EL (cell line): ENCODE results near the gene PLA2G3.
A peak's percentile ranks its signal among the peaks of the same experiment; 100 is the strongest.
"Not testable (repeated sequence)": the region's sequence is repeated elsewhere in the genome, so short reads cannot be mapped to it uniquely, and the experiment has no call there.

Experiments
- DNase-seq: peaks from one replicate; pipeline ENCODE4 v3.0.0-alpha.2; 2016

PLA2G3 gene, protein sequence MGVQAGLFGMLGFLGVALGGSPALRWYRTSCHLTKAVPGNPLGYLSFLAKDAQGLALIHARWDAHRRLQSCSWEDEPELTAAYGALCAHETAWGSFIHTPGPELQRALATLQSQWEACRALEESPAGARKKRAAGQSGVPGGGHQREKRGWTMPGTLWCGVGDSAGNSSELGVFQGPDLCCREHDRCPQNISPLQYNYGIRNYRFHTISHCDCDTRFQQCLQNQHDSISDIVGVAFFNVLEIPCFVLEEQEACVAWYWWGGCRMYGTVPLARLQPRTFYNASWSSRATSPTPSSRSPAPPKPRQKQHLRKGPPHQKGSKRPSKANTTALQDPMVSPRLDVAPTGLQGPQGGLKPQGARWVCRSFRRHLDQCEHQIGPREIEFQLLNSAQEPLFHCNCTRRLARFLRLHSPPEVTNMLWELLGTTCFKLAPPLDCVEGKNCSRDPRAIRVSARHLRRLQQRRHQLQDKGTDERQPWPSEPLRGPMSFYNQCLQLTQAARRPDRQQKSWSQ

DNA sequence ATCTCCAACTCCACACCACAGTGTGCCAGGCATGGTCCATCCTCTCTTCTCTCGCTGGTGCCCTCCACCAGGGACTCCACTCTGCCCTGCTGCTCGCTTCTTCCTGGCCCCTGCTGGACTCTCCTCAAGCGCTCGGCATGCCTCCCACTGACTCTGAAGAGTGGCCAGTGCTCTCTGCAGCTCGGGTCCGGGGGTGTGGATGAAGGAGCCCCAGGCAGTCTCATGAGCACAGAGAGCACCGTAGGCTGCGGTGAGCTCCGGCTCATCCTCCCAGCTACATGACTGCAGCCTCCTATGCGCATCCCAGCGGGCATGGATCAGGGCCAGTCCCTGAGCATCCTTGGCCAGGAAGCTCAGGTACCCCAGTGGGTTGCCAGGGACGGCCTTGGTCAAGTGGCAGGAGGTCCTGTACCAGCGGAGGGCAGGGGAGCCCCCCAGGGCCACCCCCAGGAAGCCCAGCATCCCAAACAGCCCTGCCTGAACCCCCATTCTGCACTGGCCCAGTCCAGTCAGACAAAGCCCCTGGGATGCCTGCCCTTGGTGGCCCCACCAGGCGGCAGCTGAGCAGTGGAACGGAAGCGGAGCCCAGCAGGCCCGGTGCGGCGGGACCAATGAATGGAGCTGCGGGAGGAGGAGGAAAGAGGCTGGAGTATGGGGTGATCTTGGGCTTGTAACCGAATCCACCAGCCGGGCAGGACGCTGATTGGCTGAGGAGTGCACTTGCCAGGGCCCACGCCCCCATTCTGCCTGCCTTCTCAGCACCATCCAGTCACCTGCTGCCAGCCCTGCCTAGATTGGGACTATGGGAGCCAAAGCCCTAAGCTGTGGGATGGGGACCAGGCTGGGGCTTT is at the start of gene PLA2G3:
TSS of gene PLA2G3 (minus strand) at position 643 of the 851 bp plus-strand sequence. CDS start at position 489, 154 bp downstream.
- peak; percentile 27 for DNase-seq

DNA sequence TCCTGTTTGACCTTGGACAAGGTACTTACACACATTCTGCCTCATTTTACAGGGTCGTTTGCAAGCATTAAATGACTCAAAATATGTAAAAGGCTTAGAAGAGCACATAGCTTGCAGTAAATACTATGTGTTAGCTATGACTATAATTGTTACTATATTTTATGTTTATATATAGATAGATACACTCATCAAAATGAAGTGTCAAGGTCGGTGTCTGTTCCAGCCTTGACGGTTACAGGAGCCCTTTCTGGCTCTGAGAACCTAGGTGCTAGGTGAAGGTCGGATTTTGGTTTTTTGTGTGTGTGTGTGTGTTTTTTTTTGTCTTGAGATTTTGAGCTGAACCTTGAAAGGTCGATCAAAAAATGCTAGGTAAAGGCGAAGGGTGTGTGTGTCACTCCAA is 47.3 kb upstream of the PLA2G3 start:
- DNase-seq, result no peak

DNA sequence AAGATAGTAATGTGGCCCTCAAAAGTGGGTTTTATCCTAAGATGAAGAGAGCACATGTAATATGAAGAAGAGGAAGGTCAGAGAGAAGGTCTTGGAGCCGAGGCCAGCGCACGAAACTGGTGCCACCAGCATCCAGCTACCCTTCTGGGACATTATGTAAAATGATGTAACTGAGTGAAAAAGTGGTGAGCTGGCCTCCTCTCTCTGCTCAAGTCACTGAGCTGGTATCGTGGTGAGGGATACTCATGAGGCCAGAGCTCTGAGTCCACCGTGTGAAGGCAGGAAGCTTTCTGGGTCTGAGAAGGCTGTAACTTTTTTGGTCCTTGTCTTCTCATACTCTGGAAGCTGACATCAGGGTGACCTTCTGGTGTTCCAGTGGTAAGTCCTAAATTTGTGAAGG is 44.7 kb upstream of the PLA2G3 start:
- no peak for DNase-seq

DNA sequence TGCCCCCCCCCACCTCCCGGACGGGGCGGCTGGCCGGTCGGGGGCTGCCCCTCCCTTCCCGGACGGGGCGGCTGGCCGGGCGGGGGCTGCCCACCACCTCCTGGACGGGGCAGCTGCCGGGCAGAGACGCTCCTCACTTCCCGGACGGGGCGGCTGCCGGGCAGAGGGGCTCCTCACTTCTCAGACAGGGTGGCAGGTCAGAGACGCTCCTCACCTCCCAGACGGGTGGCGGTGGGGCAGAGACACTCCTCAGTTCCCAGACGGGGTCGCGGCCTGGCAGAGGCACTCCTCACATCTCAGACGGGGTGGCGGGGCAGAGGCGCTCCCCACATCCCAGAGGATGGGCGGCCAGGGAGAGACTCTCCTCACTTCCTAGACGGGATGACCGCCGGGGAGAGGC is 43.7 kb upstream of the PLA2G3 start:
- no peak for DNase-seq

- peak; percentile 59 for DNase-seq
These were observed 39.0 kb upstream of the PLA2G3 start for GRCh38 chr22:31179345-31179744.

- DNase-seq, result no peak
These were observed 38.6 kb upstream of the PLA2G3 start for GRCh38 chr22:31178859-31179258.

DNA sequence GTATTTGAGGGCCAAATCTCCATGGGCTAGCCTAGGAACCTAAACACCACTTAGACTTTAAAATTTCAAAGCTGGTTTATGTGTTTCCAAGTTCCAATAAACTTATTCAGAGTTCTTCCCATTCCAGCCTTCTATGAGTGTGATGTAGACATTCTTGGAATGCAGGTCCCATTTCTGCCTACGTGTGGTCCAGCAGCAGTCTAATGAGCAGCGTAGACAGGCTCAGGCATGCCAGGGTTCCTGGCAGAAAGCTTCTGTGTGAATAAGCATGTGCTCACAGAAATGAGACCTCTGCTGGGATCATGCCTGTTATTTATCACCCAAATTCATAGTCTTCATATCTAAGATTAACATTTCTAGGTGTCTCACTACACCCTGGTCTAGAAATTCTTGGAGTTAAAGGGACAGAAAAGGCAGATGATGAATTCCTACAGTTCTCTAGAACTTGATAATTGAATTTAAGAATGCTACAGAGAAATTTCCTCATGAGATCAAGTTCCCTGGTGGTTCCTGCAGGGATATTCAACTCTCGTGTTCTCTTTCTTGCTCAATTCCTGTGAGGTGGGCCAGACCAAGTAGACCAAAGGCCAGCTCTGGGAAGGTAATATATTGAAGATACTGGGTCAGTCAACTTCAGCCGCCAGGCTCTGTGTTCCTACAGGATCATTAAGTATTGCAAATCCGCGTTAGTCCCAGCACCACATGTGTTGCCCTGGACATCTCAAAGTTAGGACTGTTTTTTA is 37.3 kb upstream of the PLA2G3 start:
- DNase-seq, result peak; percentile 93

GRCh38 chr22:31176923-31177322 is 36.6 kb upstream of the PLA2G3 start:
- no peak for DNase-seq

- peak; percentile 89 for DNase-seq
These were observed 33.3 kb upstream of the PLA2G3 start for GRCh38 chr22:31173386-31174145.

DNA sequence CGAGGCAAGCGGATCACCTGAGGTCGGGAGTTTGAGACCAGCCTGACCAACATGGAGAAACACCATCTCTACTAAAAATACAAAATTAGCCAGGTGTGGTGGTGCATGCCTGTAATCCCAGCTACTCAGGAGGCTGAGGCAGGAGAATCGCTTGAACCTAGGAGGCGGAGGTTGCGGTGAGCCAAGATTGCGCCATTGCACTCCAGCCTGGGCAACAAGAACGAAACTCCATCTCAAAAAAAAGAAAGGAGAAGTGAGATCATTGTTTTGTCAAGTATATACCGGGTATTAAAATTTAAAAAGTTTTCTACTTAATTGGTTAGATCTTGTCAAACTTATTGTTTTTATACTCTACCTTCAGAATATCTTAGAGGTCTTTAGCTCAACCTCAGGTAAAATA is 31.4 kb upstream of the PLA2G3 start:
- DNase-seq, result not testable (repeated sequence)

DNA sequence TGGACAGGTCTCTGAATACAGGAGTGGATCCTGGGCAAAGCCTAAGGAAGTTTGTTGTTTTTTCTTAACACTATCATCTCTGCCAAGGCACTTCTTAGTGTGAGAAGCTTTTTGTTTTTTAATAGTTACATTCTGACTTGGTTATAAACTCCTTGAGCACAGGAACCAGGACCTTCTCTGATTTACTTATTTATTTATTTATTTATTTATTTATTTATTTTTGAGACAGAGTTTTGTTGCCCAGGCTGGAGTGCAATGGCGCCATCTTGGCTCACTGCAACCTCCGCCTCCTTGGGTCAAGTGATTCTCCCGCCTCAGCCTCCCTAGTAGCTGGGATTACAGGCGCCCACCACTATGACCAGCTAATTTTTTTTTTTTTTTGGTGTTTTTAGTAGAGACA is 30.7 kb upstream of the PLA2G3 start:
- DNase-seq, result no peak

GRCh38 chr22:31162015-31162765 is 21.9 kb upstream of the PLA2G3 start:
- DNase-seq, result no peak

GRCh38 chr22:31161386-31161785 is 21.1 kb upstream of the PLA2G3 start:
- no peak for DNase-seq

- DNase-seq, result no peak
These were observed 20.1 kb upstream of the PLA2G3 start for GRCh38 chr22:31160328-31160978.

- peak; percentile 62 for DNase-seq
These were observed 15.1 kb upstream of the PLA2G3 start for GRCh38 chr22:31155422-31155821.

DNA sequence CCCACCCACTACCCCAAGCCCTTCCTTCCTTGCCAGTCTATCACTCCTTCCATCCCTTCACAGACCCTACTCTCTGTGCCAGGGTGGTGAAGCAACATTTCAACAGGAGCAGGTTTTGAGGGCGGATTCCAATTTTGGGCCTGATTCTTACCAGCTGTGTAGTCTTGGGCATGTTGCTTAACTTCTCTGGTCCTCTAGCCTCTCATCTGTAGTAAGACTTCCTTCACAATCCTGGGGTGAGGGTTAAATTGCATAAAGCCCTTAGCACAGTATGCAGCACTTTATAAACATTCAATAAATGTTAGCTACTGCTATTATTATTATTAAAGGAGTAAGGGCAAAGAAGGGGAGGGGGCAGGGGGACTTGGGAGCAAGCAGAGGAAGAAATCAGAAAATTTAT is 14.7 kb upstream of the PLA2G3 start:
- DNase-seq, result no peak

DNA sequence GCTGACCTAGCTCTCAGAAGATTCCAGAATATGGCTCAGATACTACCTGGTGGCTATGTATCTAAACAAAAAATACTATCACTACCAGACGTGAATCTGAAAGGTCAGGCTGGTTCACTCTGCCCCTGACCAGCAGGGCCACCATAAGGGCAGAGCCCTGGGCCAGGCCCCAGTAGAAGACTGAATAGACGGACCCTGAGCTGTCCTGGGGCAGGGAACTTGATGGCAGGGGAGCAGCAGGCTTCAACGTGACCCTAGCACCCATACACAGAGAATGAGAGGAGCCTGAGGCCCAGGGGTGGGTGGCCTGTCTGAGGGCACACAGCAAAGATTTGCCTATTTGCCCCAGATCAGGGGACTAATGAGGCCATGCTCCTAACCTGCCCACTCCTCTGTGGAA is 13.0 kb upstream of the PLA2G3 start:
- no peak for DNase-seq

GRCh38 chr22:31151872-31152271 is 11.6 kb upstream of the PLA2G3 start:
- no peak for DNase-seq

- DNase-seq, result no peak
These were observed 10.3 kb upstream of the PLA2G3 start for GRCh38 chr22:31150615-31151014.

GRCh38 chr22:31148953-31149627 is 8.8 kb upstream of the PLA2G3 start:
- peak; percentile 82 for DNase-seq
